GM21381 (cell line): Measurements from ENCODE around the gene TMEM181.
"Not testable (repeated sequence)": the region's sequence is repeated elsewhere in the genome, so short reads cannot be mapped to it uniquely, and the experiment has no call there.

Experiments
- ATAC-seq: cut with Tn5 transposase; IDR thresholded peaks from one replicate; pipeline ENCODE4 v1.9.1; 2021; ENCODE audit warnings: mild to moderate bottlenecking, moderate library complexity; ENCODE audit not compliant: unreplicated experiment

The TMEM181 gene

GRCh38 chr6:158633127-158633526 is 73.2 kb downstream of the TMEM181 start:
- ATAC-seq, result no peak

GRCh38 chr6:158634695-158635426 is 75.0 kb downstream of the TMEM181 start:
- no peak for ATAC-seq

GRCh38 chr6:158635427-158636073 is 75.7 kb downstream of the TMEM181 start:
- no peak for ATAC-seq

GRCh38 chr6:158636778-158637177 is 76.9 kb downstream of the TMEM181 start:
- ATAC-seq, result no peak

GRCh38 chr6:158638324-158638854 is 78.5 kb downstream of the TMEM181 start:
- no peak for ATAC-seq

GRCh38 chr6:158639056-158639455 is 79.2 kb downstream of the TMEM181 start:
- no peak for ATAC-seq

- ATAC-seq, result no peak
These were observed 80.6 kb downstream of the TMEM181 start for GRCh38 chr6:158640519-158640918.

- no peak for ATAC-seq
These were observed 82.3 kb downstream of the TMEM181 start for GRCh38 chr6:158642097-158642601.

- no peak for ATAC-seq
These were observed 83.9 kb downstream of the TMEM181 start for GRCh38 chr6:158643836-158644230.

GRCh38 chr6:158644231-158645063 is 84.6 kb downstream of the TMEM181 start, which contains the start of gene DYNLT1:
TSS of gene DYNLT1 (minus strand) at chr6:158644743. CDS start at chr6:158644708, 35 bp downstream.
- ATAC-seq, result peak; percentile 52

GRCh38 chr6:158645064-158646022 is 85.5 kb downstream of the TMEM181 start:
- ATAC-seq, result no peak

GRCh38 chr6:158646023-158646910 is 86.4 kb downstream of the TMEM181 start:
- no peak for ATAC-seq

- no peak for ATAC-seq
These were observed 87.6 kb downstream of the TMEM181 start for GRCh38 chr6:158647501-158647900.

GRCh38 chr6:158648682-158649131 is 88.8 kb downstream of the TMEM181 start:
- peak; percentile 22 for ATAC-seq

GRCh38 chr6:158649289-158650143 is 89.6 kb downstream of the TMEM181 start, which contains the start of gene SYTL3:
TSS of gene SYTL3 (plus strand) at chr6:158650054. CDS start at chr6:158663269, 13,215 bp downstream.
- ATAC-seq, result peak; percentile 50

- not testable (repeated sequence) for ATAC-seq
These were observed 92.3 kb downstream of the TMEM181 start for GRCh38 chr6:158651981-158652737.
